ENCODE measurements around the gene CCHCR1.
A peak's percentile ranks its signal among the peaks of the same experiment; 100 is the strongest.
"Not testable (repeated sequence)": the region's sequence is repeated elsewhere in the genome, so short reads cannot be mapped to it uniquely, and the experiment has no call there.

CCHCR1 gene

GRCh38 chr6:31171931-31172905 lies 14.6 kb upstream of the CCHCR1 start:
- ChIA-PET CTCF (interaction anchor here (0.5 to 0.9 kb wide), 2 partner anchors 35 to 194 kb away, joined by 3 to 7 read pairs; no protein-coding TSS in a partner anchor), POLR2A (ENCODE audit: low non-redundant PET) (no interaction called here)
- H3K27ac ChIP-seq, result peak overlapping the region; percentile 54
- DNase-seq (ENCODE audit: low spot score), result no peak
- TF ChIP-seq CTCF (conservative IDR thresholded peaks at IDR 0.05; ENCODE audit: low read depth), result no peak

GRCh38 chr6:31170987-31171671 lies 13.5 kb upstream of the CCHCR1 start:
- CTCF ChIA-PET, result no interaction called here
- peak overlapping the region; percentile 42 for H3K27ac ChIP-seq
- POLR2A ChIA-PET (ENCODE audit: low non-redundant PET), result no interaction called here
- no peak for DNase-seq (ENCODE audit: low spot score)
- TF ChIP-seq CTCF (conservative IDR thresholded peaks at IDR 0.05; ENCODE audit: low read depth), result no peak

GRCh38 chr6:31170600-31170881 lies 12.9 kb upstream of the CCHCR1 start, which contains the start of gene POU5F1:
POU5F1 (minus strand) TSS chr6:31170682; CDS start chr6:31170620, 62 bp downstream.
- POLR2A ChIA-PET (ENCODE audit: low non-redundant PET), result no interaction called here
- no peak for DNase-seq (ENCODE audit: low spot score)
- H3K27ac ChIP-seq, result peak within 1 kb of the TSS; percentile 59
- CTCF ChIA-PET, result no interaction called here
- no peak for TF ChIP-seq CTCF (conservative IDR thresholded peaks at IDR 0.05; ENCODE audit: low read depth)

GRCh38 chr6:31169858-31170599 lies 12.4 kb upstream of the CCHCR1 start:
- POLR2A ChIA-PET (ENCODE audit: low non-redundant PET); DNase-seq (ENCODE audit: low spot score): not testable (repeated sequence)
- peak overlapping the region; percentile 59 for H3K27ac ChIP-seq
- CTCF ChIA-PET, result interaction anchor here (0.5 to 0.6 kb wide), 2 partner anchors 439 to 949 kb away, joined by 3 read pairs; no protein-coding TSS in a partner anchor

GRCh38 chr6:31169123-31169857 lies 11.7 kb upstream of the CCHCR1 start:
- CTCF ChIA-PET, result interaction anchor here (0.6 kb wide), 1 partner anchor 949 kb away, joined by 3 read pairs; no protein-coding TSS in a partner anchor
- H3K27ac ChIP-seq, result peak overlapping the region; percentile 59
- no peak for DNase-seq (ENCODE audit: low spot score)
- TF ChIP-seq CTCF (conservative IDR thresholded peaks at IDR 0.05; ENCODE audit: low read depth), result no peak
- POLR2A ChIA-PET (ENCODE audit: low non-redundant PET), result no interaction called here

- CTCF ChIA-PET, result no interaction called here
- no peak for TF ChIP-seq CTCF (conservative IDR thresholded peaks at IDR 0.05; ENCODE audit: low read depth)
- H3K27ac ChIP-seq, result no peak overlapping the region
- POLR2A ChIA-PET (ENCODE audit: low non-redundant PET), result no interaction called here
- no peak for DNase-seq (ENCODE audit: low spot score)
These were observed 11.0 kb upstream of the CCHCR1 start for GRCh38 chr6:31168606-31169005.
